Lung microvascular endothelial cell (primary cell): ENCODE results near the gene HOXC4. TPM values are rescaled to one million over a fixed set of nuclear protein-coding genes. Genes with fewer than 3 reads are reported as not detected.
"Not testable (repeated sequence)": the region's sequence is repeated elsewhere in the genome, so short reads cannot be mapped to it uniquely, and the experiment has no call there.

Experiments
- DNase-seq, 2 donors: peaks; one replicate each; pipeline versions ENCODE4 v3.0.0 to v3.0.0-alpha.2; 2010; ENCODE audit warnings: low read depth in 2 of 2
- total RNA-seq: library from RNA; depleted of rRNA; stranded (reverse); fragments of >200 nt; gene quantifications from 2 replicates; pipeline ENCODE4 v1.2.1, GENCODE V29; 2014

Gene HOXC4
- total RNA-seq, 1 donor from 2014 or later: not detected

DNA sequence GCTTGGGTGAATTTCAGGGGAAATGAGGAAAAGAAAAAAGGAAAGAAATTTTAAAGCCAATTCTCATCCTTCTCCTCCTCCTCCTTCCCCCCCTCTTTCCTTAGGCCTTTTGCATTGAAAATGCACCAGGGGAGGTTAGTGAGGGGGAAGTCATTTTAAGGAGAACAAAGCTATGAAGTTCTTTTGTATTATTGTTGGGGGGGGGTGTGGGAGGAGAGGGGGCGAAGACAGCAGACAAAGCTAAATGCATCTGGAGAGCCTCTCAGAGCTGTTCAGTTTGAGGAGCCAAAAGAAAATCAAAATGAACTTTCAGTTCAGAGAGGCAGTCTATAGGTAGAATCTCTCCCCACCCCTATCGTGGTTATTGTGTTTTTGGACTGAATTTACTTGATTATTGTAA, 1.9 kb downstream of the HOXC4 start:
- DNase-seq: no peak

DNA sequence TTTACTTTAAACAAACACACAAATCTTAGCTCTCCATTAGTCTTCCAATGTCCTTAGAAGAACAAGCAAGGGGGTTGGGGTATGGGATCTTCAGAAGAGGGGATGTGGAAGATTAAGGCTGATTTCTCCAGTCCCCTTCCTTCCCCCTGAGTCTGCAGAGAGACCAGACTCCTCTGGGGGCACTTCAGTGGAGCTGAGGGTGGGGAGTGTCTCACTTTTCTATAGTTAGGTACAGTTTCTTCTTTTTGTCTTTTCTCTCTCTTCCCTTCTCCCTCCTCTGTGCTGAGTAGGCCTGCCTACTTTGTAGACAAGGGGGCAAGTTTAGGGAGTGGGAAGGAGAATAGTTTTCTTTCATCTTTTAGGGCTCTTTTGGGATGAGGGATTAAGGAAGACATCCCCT, 2.5 kb downstream of the HOXC4 start:
- no peak for DNase-seq

DNA sequence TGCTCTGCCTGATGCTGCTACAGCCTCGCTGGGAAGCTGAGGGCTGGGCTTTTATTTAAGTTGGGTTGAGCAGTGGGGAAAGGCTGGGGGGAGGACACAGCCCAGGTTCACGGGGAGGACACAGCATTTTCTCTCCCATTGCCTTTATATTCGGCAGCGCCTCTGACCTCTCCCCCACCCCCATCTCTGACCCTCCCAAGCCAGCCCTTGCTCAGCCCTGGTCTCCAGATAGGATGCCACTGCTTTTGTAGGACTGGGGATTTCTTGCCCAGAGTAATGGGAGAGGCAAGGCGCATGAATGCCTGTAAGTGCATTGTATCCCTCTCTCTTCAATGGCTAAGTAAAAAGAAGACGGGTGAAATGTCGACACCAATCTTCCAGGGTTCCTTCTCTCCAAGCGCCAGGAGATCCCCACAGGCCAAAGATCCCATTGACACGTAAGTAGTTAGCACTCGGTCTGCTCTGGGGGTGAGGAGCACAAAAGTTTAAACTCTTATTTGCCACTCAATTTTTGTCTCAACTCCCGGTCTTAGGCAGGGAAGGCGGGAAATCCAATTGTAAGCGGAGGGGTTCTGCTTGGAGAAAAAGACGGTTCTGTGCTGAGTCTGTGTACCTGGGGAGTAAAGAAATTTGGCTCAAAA, 4.6 kb downstream of the HOXC4 start:
- DNase-seq: no peak

DNA sequence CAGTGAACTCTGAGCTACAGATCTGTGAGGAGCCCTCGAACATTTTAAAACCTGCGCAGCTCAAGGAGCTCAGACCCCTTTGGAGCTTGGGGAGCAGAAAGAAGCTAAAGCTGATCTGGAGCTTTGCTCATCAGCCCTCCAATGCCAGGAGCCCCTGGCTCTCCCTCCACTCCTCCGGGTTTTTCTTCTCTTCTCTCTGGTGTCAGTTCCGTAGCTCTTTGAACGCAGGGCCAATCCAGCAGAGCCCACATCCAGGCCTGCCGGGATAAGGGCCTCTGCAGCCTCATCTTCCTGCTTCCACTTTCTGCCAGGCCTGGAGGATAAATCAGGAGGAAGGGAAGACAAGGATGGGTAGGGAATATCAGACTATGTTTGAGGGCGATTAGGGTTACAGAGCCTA, 6.0 kb downstream of the HOXC4 start:
- DNase-seq: no peak

DNA sequence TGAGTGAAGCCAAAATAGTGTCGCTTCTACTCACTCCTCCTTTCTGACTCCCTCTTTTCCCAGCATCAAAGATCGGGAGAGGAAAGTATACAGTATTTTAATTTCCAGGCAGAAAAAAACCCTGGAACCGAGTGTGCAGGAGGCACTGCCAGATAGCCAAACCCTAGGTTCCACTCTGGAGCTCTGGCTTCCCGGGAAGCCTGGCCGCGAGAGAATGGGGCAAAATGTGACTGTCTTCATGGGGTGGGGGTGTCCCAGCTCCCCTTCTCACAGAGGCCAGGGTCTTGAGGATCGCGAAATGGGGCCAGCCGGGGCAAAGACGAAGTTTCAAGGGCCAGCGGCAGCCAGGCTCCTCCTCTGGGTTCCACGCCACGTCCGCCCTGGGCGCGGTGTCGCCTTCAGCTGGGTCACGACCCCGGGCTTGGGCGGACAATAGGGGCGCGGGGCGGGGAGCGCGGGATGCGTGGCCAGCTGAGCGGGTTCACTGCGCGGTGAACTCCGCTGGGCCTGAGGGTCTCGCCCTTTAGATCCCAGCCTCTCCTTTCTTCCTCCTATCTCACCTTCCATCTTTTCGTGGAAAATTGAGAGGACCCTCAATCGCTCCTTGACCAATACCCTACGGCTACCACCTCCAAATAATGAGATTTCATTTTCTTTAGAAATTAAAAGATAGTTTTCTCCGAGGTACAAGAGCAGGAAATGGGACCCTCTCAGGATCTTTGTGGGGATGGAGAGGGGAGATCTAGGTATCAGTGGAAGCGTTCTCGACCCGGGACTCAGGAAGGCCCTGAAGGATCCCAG, 6.7 kb downstream of the HOXC4 start:
- DNase-seq: no peak

DNA sequence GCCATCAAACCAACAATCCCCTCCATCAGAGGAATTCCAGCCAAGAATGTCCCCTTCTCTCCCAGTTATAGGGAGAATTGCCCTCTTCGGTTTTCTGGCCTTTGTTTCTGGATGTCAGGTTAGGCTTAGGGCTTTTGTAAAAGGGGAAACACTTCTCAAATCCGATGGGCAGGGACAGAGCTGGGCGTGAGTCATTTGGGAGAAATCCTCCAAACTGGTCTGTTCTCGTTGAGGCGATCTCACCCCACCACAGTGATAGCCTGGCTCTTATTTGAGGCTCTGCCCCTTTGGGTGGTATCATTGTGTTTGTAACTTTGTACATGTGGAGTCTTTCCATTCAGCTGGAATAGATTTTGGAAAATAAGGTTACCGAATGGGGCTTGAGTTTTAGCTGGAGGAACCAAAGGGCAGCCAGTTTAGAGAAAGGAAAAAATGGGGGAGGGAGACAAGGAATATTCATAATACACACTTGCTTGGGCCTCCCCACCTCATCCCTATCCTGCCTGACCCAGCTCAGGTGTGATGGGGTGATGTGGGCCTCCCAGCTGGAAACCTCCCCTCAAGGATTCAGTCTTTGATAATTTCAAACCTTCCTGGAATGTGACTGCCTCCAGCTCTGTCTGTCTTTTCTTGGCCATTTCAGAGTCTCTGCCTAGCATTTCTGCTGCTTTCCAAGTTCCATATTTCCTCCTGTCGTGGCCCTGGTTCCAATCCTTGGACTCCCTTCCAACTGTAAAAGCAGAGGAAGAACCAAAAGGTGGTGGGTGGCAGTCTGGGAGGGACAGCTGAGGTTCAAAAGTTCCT, 7.5 kb downstream of the HOXC4 start:
- DNase-seq: no peak

DNA sequence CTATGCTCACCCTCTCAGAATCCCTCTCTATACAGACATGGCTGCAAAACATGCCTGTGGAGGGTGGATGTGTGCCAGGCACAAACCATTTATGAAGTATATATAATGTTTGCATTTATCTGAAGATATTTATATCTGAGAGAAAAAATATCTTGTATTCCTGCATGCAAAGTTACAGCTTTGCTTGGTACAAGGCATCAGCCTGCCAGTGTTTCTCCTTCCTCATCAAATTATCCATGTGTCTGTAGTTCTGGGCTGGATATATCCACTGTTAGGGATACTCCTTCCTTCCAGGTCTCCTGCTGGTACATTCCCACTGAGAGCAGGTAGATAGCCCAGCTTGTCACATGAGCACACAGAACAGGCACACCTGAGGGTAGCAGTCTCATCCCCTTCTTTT, 12.0 kb downstream of the HOXC4 start:
- no peak for DNase-seq

DNA sequence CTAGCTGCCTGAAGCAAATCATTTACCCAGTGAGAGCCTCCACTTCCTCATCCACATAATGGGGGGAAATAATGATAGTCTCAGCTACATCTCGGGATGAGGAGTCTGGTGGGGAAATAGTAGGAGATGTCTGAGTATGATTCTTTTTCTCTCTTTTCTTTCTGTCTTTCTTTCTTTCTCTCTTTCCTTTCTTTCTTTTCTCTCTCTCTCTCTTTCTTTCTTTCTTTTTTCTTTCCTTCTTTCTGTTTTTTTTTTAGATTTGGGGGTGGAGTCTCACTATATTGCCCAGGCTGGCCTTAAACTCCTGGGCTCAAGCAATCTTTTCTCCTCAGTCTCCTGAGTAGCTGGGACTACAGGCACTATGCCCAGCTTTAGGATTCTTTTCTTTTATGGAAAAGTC, 12.8 kb downstream of the HOXC4 start:
- no peak for DNase-seq

DNA sequence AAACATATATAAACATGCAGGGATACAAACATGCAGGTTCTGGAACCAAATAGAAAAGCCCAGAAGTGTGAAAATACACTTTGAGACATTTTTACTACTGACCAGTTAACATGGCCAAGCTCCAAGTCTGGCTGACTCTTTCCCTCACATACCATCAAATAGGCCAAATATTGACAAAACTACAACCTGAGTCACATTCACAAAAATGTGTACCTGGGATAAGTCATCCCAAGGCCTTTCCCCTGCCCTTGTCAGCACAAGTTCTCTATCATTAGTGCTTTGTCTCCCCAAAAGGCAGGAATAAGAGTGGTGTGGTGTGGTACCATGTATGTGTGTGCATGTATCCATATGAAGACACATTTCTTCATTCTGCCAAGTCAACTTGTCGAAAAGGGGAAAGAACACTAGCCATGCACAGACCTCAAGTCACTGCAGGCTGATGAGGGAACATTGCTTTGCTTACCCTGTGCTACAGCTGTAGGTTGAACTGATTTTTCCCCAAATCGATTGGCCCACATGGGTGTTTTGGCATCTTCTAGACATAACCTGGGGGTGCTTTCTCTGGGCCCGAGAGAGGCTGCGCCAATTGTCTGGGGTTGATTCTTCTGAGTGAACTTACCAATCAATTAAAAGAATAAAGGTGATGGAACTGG, 14.9 kb downstream of the HOXC4 start:
- DNase-seq: no peak

DNA sequence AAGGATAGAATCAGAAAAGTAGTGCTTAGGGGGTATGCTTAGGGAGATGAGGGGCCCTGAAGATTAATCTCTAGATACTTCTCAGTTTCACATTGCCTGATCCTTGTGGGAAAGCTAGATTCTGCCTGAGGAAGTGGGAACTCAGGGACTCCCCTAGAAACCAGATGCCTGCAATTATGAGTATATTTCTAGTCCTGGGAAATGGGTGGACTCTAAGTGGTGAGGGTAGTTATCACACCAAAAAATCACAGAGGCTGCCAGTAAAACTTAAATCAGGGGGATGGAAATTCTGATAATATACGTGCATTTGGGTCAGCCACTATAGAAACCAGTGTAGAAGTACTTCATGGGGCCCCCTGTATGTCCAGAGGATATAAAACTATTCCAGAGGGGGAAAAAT, 18.3 kb downstream of the HOXC4 start:
- no peak for DNase-seq

DNA sequence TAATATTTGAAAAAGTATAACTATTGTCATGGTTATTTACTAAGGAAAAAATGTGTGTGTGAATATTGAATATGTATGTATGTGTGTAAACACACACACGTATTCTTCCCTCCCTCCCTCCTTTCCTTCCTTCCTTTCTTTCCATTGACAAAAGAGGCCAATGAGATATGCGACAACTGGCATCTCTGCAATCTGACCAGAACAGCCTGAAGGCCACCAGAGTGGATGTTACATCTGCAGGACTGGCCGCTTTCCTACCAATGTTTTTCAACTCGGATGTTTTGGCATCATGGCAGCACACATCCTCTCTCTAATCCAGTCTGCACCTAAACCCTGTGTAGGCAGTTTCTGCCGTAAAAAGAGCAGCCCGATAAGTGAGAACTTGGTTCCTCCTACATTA, 20.7 kb downstream of the HOXC4 start:
- DNase-seq: no peak

DNA sequence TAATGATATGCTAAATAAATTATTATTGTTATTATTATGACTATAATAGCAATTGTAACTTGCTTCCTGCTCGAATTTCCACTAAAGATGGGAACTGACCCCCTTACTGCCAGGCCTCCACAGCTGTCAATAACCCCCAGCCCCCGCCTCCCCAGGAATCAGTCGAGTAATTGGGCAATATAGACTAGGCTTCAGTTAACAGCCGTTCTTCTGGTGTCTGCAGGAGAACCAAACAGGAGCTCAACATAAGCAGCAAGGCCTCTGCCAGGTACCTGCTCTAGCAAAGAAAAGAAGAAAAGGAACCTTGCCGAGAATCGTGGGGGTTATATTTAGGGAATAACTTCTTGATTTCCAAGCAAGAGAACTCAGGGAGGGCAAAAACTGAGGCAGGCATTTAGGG, 21.8 kb downstream of the HOXC4 start:
- DNase-seq: no peak

DNA sequence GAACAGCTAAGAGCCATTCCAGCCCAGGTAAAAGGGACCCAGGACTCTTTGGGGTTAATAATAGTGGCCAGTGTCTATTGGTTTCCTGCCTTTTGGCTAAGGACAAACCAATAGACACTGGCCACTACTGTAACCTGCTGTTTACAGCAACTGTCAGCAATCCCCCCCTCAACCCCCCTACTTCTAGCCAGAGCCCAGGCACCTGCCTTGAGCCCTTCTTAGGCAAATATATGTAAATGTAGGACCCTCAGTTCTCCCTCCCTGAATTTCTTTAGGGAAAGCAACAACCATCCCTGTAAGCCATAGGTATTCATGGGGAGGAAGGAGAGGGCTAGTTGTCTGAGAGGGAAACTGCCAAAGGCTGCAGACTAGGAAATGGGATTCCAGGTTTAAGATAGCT, 22.3 kb downstream of the HOXC4 start:
- DNase-seq: no peak

DNA sequence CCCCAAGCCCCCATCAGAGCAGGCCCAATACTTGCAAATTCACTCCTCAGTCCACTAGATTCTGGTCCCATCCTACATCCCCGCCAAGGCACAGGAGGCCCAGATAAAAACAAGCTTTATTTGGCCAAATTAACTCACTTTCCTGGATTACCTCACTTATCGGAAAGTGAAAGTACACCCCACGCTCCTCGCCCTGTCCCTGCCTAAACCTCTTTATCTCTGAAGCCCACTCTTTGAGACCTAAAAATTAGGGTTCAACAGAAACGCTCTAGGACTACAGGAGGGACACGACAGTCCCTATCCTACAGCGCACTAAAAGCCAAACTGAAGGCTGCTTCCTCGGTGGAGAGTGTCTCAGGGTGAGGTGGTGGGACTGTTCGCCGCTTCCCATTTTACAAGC, 24.2 kb downstream of the HOXC4 start:
- not testable (repeated sequence) for DNase-seq

DNA sequence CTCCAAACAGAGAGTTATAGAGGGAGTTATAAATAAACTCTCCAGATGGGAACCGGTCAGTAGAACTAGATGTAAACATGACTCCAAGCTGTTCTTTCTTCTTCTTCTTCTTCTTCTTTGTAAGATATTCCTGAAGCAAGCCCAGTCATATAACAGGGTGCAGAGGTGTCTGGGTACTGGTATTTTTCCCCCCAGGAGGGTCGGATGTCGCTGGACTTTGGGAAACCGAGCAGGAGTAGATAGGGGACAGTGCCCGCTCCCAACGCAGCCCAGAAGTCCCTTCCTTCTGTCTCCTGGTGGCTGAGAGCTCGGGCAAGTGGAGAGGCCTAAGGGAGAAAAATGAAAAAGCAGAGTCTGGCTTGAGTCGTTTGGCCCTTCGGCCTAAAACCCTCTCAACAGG, 25.5 kb downstream of the HOXC4 start:
- DNase-seq: not testable (repeated sequence)

DNA sequence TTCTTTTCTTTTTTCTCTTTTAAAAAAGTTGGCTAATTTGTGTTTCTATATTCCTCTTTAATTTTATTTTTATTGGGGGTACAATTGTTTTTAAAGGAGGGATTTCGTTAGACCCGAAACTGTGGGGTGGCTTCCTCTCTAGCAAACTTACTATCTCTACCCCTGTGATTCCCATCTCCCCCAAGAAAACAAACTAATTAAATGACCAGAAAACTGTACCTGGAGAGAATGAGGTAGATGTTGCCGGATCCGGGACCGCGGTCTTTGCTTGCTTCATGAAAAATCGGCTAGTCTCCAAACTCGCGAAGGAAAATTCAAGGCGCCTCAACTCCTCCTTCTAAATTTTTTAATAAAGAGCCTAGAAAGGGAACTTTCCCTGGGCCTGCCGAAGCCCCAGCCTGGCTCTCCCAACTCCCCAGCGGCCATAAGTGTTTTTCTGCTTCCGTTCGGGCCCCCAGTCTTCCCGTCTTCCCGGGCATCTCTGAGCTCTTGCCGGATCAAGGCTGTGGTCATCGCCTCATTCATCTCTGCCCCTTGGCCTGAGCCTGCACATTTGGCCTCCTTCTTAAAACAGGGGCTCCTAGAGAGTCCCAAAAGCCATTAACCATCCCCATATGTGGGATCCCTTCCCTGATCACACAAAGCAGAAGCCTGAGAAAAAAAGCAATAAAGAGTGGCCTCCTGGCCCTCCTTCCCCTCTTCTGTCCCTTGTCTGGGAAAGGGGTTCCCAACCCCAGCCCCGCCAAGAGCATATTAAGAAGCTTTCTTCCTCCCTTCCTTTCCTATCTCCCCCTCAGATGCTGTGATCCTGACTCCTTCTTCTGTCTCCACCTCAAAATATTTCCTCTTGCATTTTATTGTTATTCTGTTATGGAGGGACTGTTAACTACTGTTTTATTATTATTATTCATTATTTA, 26.6 kb downstream of the HOXC4 start:
- DNase-seq: not testable (repeated sequence)

DNA sequence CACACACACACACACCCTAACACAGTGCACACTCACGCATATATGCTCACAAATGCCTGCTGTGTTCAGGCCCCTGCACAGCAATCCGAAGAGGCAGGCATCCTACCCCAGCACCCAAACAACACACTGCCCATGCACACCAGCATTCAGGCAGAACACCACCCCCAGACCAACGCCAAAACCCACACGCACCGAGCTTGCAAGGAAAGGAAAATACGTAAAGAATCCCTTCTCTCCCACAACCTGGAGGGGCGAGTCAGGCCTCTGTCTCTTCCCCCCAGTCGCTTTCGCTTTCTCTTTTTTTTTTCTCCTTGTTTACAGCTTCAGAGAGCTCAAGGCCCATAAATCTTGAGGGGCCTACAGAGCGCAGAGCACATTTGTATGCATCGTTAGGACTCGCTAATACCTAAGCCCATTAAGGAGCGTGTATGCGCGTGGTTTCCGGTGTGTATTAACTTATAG, 27.4 kb downstream of the HOXC4 start:
- DNase-seq: not testable (repeated sequence)

DNA sequence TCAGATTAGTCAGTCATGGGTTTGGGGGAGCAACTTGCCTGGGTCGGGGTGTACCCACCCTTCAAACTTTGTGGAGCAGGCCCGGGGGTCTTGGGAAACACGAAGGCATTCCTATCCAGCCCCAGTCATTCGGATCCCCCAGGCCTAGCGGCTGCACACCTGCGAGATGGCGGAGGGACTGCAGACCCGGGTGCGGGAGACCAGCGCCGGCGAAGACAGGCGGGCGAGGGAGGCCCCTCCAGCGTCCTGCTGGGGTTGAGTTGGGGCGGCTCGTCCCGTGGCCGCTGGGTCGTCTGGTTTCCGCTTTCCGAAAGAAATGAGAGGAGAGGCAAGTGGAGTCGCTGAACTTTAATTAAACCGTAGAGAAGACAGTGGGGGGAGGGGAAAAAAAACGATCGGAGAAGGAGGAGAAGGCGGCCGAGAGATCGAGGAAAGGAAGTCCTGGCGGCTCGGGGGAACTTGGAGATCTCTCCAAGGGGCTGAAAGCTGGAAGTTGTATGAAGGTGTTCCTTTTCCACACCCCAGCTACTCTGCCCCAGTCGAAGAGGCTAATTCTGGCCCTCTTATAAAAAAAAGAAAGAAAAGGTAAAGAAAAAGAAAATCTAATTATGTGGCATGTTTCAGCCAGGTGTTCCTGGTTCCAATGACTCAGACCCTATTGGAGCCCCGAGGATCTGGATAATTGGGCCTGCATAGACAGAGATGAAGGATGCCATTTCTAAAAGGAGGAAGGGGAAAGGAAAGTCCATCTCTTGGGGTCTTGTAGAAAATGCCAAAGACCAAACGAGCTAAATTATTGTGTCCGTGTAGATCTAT, 28.2 kb downstream of the HOXC4 start:
- not testable (repeated sequence) for DNase-seq

DNA sequence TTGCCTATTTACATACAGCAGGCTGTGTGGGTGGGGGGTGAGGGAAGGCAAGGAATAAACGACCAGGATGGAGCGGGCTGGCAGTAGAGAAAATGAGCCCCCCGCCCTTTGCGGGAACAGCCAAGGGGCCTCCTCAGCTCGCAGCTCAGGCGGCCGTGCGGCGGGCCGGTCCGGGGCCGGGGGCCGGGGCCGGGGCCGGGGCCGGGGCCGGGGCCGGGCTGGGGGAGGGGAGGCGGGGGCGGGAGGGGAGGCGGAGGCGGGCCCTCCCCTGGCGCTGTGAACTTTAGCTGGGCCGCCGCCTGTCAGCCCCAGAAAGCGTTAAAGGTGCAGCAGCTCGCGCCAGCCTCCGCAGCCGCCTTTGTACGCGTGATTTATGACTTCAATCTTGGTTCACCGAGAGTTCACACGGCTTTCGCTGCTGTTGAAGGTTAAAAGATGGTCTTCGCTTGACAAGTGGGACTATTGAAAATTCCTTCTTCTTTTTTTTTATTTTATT, 28.8 kb downstream of the HOXC4 start:
- DNase-seq: no peak

DNA sequence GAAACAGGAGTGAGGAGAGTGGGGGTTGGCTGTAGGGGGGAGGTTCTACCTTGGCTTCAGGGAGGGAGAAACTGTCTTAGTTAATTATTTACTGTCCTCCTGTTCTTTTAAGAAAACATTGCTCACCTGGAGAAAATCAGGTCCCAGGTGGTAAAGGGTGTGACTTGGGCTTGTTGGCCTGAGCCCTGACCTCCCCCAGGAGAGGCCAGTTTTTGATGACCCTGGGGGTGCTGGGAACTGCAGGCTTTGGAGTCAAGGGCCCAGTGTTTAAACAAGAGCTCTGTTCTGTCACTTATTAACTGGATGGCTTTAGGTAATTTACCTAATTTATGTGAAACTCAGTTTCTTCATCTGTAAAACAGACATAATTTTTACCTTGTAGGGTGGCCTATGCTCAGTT, 34.4 kb downstream of the HOXC4 start:
- DNase-seq: not testable (repeated sequence)
